H1 (cell line): Measurements from ENCODE around the gene METTL6.

Experiments
- CTCF ChIP-seq, 3 experiments: IDR thresholded peaks; 1 replicate in 2 of 3; 2 replicates in 1 of 3; pipeline versions ENCODE4 v1.5.1 to v1.6.1; 2011; ENCODE audit warnings: low read length in 3 of 3, mild to moderate bottlenecking in 3 of 3, inconsistent platforms in 2 of 3, low read depth in 1 of 3, moderate library complexity in 1 of 3; ENCODE audit not compliant: insufficient read depth in 1 of 3; ENCODE audit errors: control extremely low read depth in 1 of 3
- EP300 ChIP-seq, 2 experiments: IDR thresholded peaks; 1 replicate in 1 of 2; 2 replicates in 1 of 2; pipeline ENCODE4 v1.6.1; 2011 to 2012; ENCODE audit warnings: low read depth in 2 of 2, low read length in 2 of 2, mild to moderate bottlenecking in 2 of 2, borderline replicate concordance in 1 of 2, inconsistent platforms in 1 of 2, moderate library complexity in 1 of 2
- EZH2 ChIP-seq: fragments of 200-600 bp; sonication (generic); IDR thresholded peaks from 2 replicates; pipeline ENCODE4 v1.7.1; 2012; ENCODE audit warnings: low read depth, mild to moderate bottlenecking, moderate library complexity, low read length, inconsistent platforms; ENCODE audit not compliant: severe bottlenecking
- GABPA ChIP-seq: IDR thresholded peaks from 2 replicates; pipeline ENCODE4 v1.6.1; 2011; ENCODE audit warnings: mild to moderate bottlenecking, low read length, moderate library complexity, borderline replicate concordance; ENCODE audit not compliant: insufficient read depth
- GTF2F1 ChIP-seq: IDR thresholded peaks from 2 replicates; pipeline ENCODE4 v1.6.1; 2012; ENCODE audit warnings: low read depth, low read length, improper control_type of control experiment, borderline replicate concordance
- KDM1A ChIP-seq: fragments of 200-600, 300-600 bp; sonication (generic); IDR thresholded peaks from 2 replicates; pipeline ENCODE4 v1.7.1; 2016; ENCODE audit warnings: mild to moderate bottlenecking, low read length, borderline replicate concordance
- NRF1 ChIP-seq: IDR thresholded peaks from 2 replicates; pipeline ENCODE4 v1.6.1; 2011; ENCODE audit warnings: mild to moderate bottlenecking, low read depth, low read length, improper control_type of control experiment
- POLR2A ChIP-seq, 2 experiments: IDR thresholded peaks; 1 replicate in 1 of 2; 2 replicates in 1 of 2; pipeline ENCODE4 v1.6.1; 2011; ENCODE audit warnings: low read depth in 2 of 2, low read length in 2 of 2, mild to moderate bottlenecking in 2 of 2; ENCODE audit errors: control extremely low read depth in 1 of 2
- POLR2AphosphoS5 ChIP-seq: IDR thresholded peaks from 2 replicates; pipeline ENCODE4 v1.6.1; 2011; ENCODE audit warnings: low read depth, low read length
- SRF ChIP-seq: IDR thresholded peaks from 2 replicates; pipeline ENCODE4 v1.6.1; 2011; ENCODE audit warnings: mild to moderate bottlenecking, low read depth, low read length, moderate library complexity
- SUZ12 ChIP-seq: fragments of 200-600 bp; sonication (generic); IDR thresholded peaks from 2 replicates; pipeline ENCODE4 v1.6.1; 2012; ENCODE audit warnings: mild to moderate bottlenecking, inconsistent platforms, low read length, moderate library complexity, mixed read lengths
- TAF7 ChIP-seq: optimal IDR thresholded peaks from 2 replicates; pipeline ENCODE3; 2011; ENCODE audit warnings: low read depth, mild to moderate bottlenecking, inconsistent platforms, low read length, moderate library complexity, borderline replicate concordance

- TF ChIP-seq GABPA: no peak
- TF ChIP-seq POLR2AphosphoS5: no peak
- no peak for TF ChIP-seq CTCF (IDR thresholded peaks at IDR 0.05; ENCODE audit: control extremely low read depth in 1 of 3, insufficient read depth in 1 of 3, low read depth in 1 of 3, low read length in 3 of 3)
- no peak for TF ChIP-seq TAF7
- TF ChIP-seq NRF1: no peak
- TF ChIP-seq SRF: no peak
- no peak for TF ChIP-seq SUZ12
- no peak for TF ChIP-seq KDM1A
- TF ChIP-seq POLR2A (IDR thresholded peaks at IDR 0.05; ENCODE audit: control extremely low read depth in 1 of 2, low read depth in 2 of 2, low read length in 2 of 2): no peak
- TF ChIP-seq EP300 (IDR thresholded peaks at IDR 0.05; ENCODE audit: borderline replicate concordance in 1 of 2, low read depth in 2 of 2, low read length in 2 of 2): no peak
- no peak for TF ChIP-seq GTF2F1
- TF ChIP-seq EZH2: no peak
Observed at GRCh38 chr3:15385901-15386653, 41.3 kb downstream of the METTL6 start.
